Measurements from ENCODE around the gene DDX31. TPM values are rescaled to one million over a fixed set of nuclear protein-coding genes. Genes with fewer than 3 reads are reported as not detected.
"Not testable (repeated sequence)": the region's sequence is repeated elsewhere in the genome, so short reads cannot be mapped to it uniquely, and the experiment has no call there.

The DDX31 gene
- total RNA-seq, 1 donor from 2014 or later, result 15.8 TPM

DNA sequence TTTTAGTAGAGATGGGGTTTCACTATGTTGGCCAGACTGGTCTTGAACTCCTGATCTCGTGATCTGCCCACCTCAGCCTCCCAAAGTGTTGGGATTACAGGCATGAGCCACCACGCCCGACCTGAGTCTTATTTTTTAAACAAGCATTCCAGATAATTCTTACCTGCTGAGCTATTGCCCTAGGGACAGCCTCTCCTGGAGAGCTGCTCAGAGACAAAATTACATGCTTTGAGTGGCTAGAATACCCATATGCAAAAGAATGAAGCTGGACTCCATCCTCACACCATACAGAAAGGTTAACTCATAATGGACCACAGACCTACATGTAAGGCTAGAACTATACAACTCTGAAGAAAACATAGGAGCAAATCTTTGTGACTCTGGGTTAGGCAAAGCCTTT lies 42.1 kb upstream of the DDX31 start:
- no peaks in the 10 kb centered on the region for H3K36me3 Mint-ChIP-seq (ENCODE audit: low read depth, unreplicated experiment)
- H3K4me3 Mint-ChIP-seq (ENCODE audit: unreplicated experiment), result no peak overlapping the region

DNA sequence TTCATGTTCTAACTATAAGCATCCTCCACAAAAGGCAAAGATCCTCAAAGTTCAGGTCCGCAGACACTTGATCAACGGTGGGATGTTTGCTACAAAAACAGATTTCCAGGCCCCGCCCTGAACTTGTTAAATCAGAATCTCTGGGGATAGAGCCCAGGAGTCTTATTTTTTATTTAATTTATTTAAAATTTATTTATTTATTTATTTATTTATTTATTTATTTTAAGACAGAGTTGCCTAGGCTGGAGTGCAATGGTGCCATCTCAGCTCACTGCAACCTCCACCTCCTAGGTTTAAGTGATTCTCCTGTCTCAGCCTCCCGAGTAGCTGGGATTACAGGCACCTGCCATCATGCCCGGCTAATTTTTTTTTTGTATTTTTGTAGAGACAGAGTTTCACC lies 41.4 kb upstream of the DDX31 start:
- not testable (repeated sequence) for H3K27me3 Mint-ChIP-seq (ENCODE audit: unreplicated experiment); DNase-seq (ENCODE audit: low spot score); H3K36me3 Mint-ChIP-seq (ENCODE audit: low read depth, unreplicated experiment); H3K4me1 Mint-ChIP-seq (ENCODE audit: unreplicated experiment); H3K4me3 Mint-ChIP-seq (ENCODE audit: unreplicated experiment); H3K9me3 Mint-ChIP-seq (ENCODE audit: unreplicated experiment); H3K27ac Mint-ChIP-seq (ENCODE audit: unreplicated experiment)

More for the DNA sequence above, 42.1 kb upstream of the DDX31 start:
- H3K4me1 Mint-ChIP-seq (ENCODE audit: unreplicated experiment), result peaks cover 9% of the 10 kb centered on the region
- H3K9me3 Mint-ChIP-seq (ENCODE audit: unreplicated experiment), result no peaks in the 10 kb centered on the region
- no peaks in the 10 kb centered on the region for H3K27me3 Mint-ChIP-seq (ENCODE audit: unreplicated experiment)
- no peak overlapping the region for H3K27ac Mint-ChIP-seq (ENCODE audit: unreplicated experiment)
- TF ChIP-seq, protein P1, sequence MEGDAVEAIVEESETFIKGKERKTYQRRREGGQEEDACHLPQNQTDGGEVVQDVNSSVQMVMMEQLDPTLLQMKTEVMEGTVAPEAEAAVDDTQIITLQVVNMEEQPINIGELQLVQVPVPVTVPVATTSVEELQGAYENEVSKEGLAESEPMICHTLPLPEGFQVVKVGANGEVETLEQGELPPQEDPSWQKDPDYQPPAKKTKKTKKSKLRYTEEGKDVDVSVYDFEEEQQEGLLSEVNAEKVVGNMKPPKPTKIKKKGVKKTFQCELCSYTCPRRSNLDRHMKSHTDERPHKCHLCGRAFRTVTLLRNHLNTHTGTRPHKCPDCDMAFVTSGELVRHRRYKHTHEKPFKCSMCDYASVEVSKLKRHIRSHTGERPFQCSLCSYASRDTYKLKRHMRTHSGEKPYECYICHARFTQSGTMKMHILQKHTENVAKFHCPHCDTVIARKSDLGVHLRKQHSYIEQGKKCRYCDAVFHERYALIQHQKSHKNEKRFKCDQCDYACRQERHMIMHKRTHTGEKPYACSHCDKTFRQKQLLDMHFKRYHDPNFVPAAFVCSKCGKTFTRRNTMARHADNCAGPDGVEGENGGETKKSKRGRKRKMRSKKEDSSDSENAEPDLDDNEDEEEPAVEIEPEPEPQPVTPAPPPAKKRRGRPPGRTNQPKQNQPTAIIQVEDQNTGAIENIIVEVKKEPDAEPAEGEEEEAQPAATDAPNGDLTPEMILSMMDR (IDR thresholded peaks at IDR 0.05; ENCODE audit: unreplicated experiment), result no peak
- DNase-seq (ENCODE audit: low spot score), result no peak

DNA sequence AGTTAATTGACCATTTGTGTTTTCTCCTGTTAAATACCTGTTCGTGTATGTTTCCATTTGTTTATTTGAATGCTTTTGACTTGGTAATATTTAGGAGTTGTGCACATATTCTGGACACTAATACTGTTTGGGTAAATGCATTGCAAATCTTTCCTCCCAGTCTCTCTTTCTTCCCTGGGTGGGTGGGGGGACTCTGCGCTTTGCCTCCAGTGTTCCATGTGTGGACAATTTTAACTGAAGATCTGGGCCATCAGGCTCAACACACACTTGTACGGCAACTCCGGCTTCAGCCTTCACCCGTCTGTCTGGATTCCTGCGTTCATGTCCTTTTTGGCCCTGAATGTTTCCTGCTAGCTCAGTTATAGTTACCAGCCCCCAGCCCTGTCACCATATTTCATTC lies 40.5 kb upstream of the DDX31 start:
- Mint-ChIP-seq H3K27ac (ENCODE audit: unreplicated experiment) (no peak overlapping the region), H3K4me3 (ENCODE audit: unreplicated experiment) (no peak overlapping the region), H3K27me3 (ENCODE audit: unreplicated experiment) (no peaks in the 10 kb centered on the region), H3K36me3 (ENCODE audit: low read depth, unreplicated experiment) (no peaks in the 10 kb centered on the region), H3K4me1 (ENCODE audit: unreplicated experiment) (peaks cover 6% of the 10 kb centered on the region), H3K9me3 (ENCODE audit: unreplicated experiment) (no peaks in the 10 kb centered on the region)
- DNase-seq (ENCODE audit: low spot score), result no peak
- TF ChIP-seq, protein P1 (IDR thresholded peaks at IDR 0.05; ENCODE audit: unreplicated experiment), result no peak

DNA sequence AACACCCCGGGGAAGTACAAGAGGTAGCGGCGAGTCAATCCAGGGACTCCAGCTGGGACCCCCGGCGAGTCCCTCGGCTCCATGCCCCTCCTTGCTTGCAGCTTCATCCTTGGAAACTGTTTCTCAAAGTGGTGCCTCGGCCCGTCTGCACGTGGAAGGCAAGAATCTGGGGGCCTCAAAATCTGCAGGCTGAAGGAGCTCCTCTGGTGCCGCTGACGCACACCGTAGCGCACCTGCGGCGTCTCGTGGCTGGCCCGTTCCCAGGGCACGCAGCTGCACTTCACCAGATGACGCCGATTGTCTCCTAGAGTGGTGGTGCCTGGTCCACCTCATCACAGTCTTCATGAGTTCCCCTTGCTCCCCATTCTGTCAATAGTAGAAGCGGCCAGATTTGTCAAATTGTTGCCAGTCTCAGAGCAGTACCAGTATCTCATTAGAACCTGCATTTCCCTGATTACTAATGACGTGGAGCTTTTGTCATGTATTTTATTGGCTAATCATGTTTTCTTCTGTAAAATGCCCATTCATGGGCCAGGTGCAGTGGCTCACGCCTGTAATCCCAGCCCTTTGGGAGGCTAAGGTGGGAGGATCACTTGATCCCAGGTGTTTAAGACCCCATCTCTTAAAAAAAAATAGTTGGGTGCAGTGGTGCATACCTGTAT lies 39.1 kb upstream of the DDX31 start:
- no peaks in the 10 kb centered on the region for H3K9me3 Mint-ChIP-seq (ENCODE audit: unreplicated experiment)

DNA sequence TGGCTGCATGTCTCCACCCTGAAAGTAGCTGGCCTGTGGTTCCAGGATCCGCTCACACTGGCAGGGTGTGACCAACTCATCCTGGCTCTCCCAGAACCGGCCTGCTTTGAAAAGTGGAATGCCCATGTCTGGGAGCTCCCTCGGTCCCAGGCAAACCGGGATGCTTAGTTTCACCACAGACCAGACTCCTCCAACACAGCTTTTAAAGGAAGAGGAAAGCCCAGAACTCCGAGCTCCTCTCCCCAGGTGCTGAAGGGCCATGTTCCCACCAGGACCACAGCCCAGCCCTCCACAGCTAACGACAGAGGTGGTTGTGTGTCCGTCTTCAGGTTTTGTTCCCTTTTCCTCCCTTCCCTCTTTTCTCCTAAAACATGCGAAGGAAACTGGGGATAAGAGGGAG lies 38.5 kb upstream of the DDX31 start:
- Mint-ChIP-seq H3K27me3 (ENCODE audit: unreplicated experiment) (no peaks in the 10 kb centered on the region), H3K4me1 (ENCODE audit: unreplicated experiment) (peaks cover 6% of the 10 kb centered on the region), H3K9me3 (ENCODE audit: unreplicated experiment) (no peaks in the 10 kb centered on the region), H3K36me3 (ENCODE audit: low read depth, unreplicated experiment) (no peaks in the 10 kb centered on the region), H3K27ac (ENCODE audit: unreplicated experiment) (no peak overlapping the region), H3K4me3 (ENCODE audit: unreplicated experiment) (no peak overlapping the region)
- no peak for DNase-seq (ENCODE audit: low spot score)
- TF ChIP-seq, protein P1 (IDR thresholded peaks at IDR 0.05; ENCODE audit: unreplicated experiment), result no peak

More for the DNA sequence above, 39.1 kb upstream of the DDX31 start:
- H3K36me3 Mint-ChIP-seq (ENCODE audit: low read depth, unreplicated experiment), result no peaks in the 10 kb centered on the region
- H3K4me1 Mint-ChIP-seq (ENCODE audit: unreplicated experiment), result peaks cover 6% of the 10 kb centered on the region
- H3K27ac Mint-ChIP-seq (ENCODE audit: unreplicated experiment), result peak overlapping the region; percentile 30
- H3K4me3 Mint-ChIP-seq (ENCODE audit: unreplicated experiment), result no peak overlapping the region
- TF ChIP-seq, protein P1 (IDR thresholded peaks at IDR 0.05; ENCODE audit: unreplicated experiment), result no peak
- H3K27me3 Mint-ChIP-seq (ENCODE audit: unreplicated experiment), result no peaks in the 10 kb centered on the region
- no peak for DNase-seq (ENCODE audit: low spot score)

All from endothelial cell (in vitro differentiated cells).